ENCODE data around the gene SRRT.

- TF ChIP-seq CTCF (IDR thresholded peaks at IDR 0.05) (no peak), POLR2A (IDR thresholded peaks at IDR 0.05) (no peak)
Observed at GRCh38 chr7:100908512-100908911, 33.6 kb downstream of the SRRT start.
